Measurements from ENCODE around the gene RNASEL. TPM values are rescaled to one million over a fixed set of nuclear protein-coding genes. Genes with fewer than 3 reads are reported as not detected.
A peak's percentile ranks its signal among the peaks of the same experiment; 100 is the strongest.

The RNASEL gene
- total and polyA plus RNA-seq, 2 of the 13 experiments (the other 11 are each of a cell fraction or from before 2014, with no cell fraction given) = 0.05 to 0.20 TPM

DNA sequence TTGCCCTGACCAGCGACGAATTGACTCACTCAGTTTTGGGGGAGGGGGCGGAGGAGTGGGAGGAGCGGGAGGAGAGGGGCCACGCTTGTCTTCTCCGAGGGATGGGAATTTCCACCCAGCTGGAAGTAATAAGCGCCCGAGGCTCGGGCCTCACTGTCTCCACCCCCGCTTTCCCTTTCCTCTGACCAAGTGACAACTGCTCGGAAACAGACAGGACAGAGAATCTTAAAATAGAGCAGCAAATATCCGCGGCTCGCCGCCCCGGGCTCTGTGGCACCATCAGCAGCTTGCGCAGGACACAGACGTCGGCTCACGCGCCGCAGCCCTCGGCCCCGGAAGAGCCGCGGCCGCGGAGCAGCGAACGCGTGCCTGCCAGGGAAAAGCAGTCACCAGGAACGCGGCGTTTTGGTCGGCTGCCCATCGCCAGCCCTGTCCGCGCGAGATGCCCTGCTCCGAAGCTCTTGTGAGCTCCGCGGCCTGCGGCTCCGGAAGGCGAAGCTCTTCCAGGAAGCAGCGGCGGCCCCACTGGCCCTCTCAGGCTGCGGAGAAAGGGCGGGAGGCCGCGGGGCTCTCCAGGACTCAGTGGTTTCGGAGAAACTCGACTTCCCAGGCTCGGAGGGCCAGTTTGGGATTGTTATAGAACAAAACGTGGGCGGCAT is 25.9 kb upstream of the RNASEL start:
- DNase-seq (ENCODE audit: low spot score) (no peak), ATAC-seq (peak; percentile 81), FAIRE-seq (no peak)
- intact Hi-C loops (cut with micrococcal nuclease; ENCODE audit: unreplicated experiment) (no loop called here), in situ Hi-C loops (cut with HindIII; ENCODE audit: extremely low pct_ligation_motif_present, low pct_unique_long_range_greater_than_20kb) (no loop called here)
- POLR2A ChIA-PET = no interaction called here
- 4% methylated on average over 11 of the region's 56 CpGs for WGBS (ENCODE audit: low lambda C conversion rate)
- Histone ChIP-seq H3K4me2 (ENCODE audit: low read depth, low read length) (peak overlapping the region; percentile 62), H3K27me3 (ENCODE audit: control insufficient read depth in 1 of 2, insufficient read depth in 2 of 2, low read length in 2 of 2) (peaks cover 5 to 56% of the 10 kb centered on the region in 2 experiments), H3K9ac (ENCODE audit: insufficient read depth, low read depth, low read length) (no peak overlapping the region), H4K20me1 (ENCODE audit: insufficient read depth, low read length) (no peaks in the 10 kb centered on the region), H3K79me2 (ENCODE audit: insufficient read depth, low read length) (no peaks in the 10 kb centered on the region), H3K9me3 (ENCODE audit: low read length) (no peaks in the 10 kb centered on the region), H3K27ac (ENCODE audit: extremely low read length, insufficient read depth, low read length) (no peak overlapping the region), H3K4me3 (replicated peaks in 1 of 3; ENCODE audit: insufficient read depth in 1 of 3, low read depth in 2 of 3, low read length in 3 of 3) (peak overlapping the region; percentile 0 to 66 (median 19); a peak in 4 of 6 replicates), H3K36me3 (replicated peaks in 1 of 2; ENCODE audit: control insufficient read depth in 1 of 2, insufficient read depth in 2 of 2, low read length in 2 of 2) (no peaks in the 10 kb centered on the region), H2AFZ (ENCODE audit: low read length) (no peak overlapping the region), H3K4me1 (ENCODE audit: insufficient read depth, low read length) (0 out of 2 replicates have a peak, but pooled peaks cover 7% of the 10 kb centered on the region)
- BruUV-seq (replicated peaks) = no TSS peak
- CTCF ChIA-PET (ENCODE audit: low intra/inter-chr PET ratio, low total read pairs) = no interaction called here
- TF ChIP-seq, protein P1, sequence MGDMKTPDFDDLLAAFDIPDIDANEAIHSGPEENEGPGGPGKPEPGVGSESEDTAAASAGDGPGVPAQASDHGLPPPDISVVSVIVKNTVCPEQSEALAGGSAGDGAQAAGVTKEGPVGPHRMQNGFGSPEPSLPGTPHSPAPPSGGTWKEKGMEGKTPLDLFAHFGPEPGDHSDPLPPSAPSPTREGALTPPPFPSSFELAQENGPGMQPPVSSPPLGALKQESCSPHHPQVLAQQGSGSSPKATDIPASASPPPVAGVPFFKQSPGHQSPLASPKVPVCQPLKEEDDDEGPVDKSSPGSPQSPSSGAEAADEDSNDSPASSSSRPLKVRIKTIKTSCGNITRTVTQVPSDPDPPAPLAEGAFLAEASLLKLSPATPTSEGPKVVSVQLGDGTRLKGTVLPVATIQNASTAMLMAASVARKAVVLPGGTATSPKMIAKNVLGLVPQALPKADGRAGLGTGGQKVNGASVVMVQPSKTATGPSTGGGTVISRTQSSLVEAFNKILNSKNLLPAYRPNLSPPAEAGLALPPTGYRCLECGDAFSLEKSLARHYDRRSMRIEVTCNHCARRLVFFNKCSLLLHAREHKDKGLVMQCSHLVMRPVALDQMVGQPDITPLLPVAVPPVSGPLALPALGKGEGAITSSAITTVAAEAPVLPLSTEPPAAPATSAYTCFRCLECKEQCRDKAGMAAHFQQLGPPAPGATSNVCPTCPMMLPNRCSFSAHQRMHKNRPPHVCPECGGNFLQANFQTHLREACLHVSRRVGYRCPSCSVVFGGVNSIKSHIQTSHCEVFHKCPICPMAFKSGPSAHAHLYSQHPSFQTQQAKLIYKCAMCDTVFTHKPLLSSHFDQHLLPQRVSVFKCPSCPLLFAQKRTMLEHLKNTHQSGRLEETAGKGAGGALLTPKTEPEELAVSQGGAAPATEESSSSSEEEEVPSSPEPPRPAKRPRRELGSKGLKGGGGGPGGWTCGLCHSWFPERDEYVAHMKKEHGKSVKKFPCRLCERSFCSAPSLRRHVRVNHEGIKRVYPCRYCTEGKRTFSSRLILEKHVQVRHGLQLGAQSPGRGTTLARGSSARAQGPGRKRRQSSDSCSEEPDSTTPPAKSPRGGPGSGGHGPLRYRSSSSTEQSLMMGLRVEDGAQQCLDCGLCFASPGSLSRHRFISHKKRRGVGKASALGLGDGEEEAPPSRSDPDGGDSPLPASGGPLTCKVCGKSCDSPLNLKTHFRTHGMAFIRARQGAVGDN (CRISPR knock-in tag; IDR thresholded peaks at IDR 0.05) = peak; percentile 66
- no peak for TF ChIP-seq ZNF24 (IDR thresholded peaks at IDR 0.05)
- TF ChIP-seq HNRNPLL (IDR thresholded peaks at IDR 0.05; ENCODE audit: low read depth, low read length, poor library complexity, severe bottlenecking) = peak; percentile 79
- TF ChIP-seq, protein P2, sequence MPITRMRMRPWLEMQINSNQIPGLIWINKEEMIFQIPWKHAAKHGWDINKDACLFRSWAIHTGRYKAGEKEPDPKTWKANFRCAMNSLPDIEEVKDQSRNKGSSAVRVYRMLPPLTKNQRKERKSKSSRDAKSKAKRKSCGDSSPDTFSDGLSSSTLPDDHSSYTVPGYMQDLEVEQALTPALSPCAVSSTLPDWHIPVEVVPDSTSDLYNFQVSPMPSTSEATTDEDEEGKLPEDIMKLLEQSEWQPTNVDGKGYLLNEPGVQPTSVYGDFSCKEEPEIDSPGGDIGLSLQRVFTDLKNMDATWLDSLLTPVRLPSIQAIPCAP (CRISPR knock-in tag; IDR thresholded peaks at IDR 0.05; ENCODE audit: low read depth) = no peak
- TF ChIP-seq, protein P3, sequence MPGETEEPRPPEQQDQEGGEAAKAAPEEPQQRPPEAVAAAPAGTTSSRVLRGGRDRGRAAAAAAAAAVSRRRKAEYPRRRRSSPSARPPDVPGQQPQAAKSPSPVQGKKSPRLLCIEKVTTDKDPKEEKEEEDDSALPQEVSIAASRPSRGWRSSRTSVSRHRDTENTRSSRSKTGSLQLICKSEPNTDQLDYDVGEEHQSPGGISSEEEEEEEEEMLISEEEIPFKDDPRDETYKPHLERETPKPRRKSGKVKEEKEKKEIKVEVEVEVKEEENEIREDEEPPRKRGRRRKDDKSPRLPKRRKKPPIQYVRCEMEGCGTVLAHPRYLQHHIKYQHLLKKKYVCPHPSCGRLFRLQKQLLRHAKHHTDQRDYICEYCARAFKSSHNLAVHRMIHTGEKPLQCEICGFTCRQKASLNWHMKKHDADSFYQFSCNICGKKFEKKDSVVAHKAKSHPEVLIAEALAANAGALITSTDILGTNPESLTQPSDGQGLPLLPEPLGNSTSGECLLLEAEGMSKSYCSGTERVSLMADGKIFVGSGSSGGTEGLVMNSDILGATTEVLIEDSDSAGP (CRISPR knock-in tag; IDR thresholded peaks at IDR 0.05; ENCODE audit: borderline replicate concordance) = peak; percentile 22; the same call in 1 of the 2 replicates
- TF ChIP-seq BHLHE40 (IDR thresholded peaks at IDR 0.05; ENCODE audit: low read length) = 0 out of 2 replicates have a peak, but pooled peaks have one; percentile 25
- TF ChIP-seq, protein P4, sequence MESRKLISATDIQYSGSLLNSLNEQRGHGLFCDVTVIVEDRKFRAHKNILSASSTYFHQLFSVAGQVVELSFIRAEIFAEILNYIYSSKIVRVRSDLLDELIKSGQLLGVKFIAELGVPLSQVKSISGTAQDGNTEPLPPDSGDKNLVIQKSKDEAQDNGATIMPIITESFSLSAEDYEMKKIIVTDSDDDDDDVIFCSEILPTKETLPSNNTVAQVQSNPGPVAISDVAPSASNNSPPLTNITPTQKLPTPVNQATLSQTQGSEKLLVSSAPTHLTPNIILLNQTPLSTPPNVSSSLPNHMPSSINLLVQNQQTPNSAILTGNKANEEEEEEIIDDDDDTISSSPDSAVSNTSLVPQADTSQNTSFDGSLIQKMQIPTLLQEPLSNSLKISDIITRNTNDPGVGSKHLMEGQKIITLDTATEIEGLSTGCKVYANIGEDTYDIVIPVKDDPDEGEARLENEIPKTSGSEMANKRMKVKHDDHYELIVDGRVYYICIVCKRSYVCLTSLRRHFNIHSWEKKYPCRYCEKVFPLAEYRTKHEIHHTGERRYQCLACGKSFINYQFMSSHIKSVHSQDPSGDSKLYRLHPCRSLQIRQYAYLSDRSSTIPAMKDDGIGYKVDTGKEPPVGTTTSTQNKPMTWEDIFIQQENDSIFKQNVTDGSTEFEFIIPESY (CRISPR knock-in tag; IDR thresholded peaks at IDR 0.05) = no peak
- TF ChIP-seq IRF2 (CRISPR knock-in tag; IDR thresholded peaks at IDR 0.05) = no peak
- TF ChIP-seq TOPORS (CRISPR knock-in tag; IDR thresholded peaks at IDR 0.05) = no peak
- TF ChIP-seq TP53 (CRISPR knock-in tag; conservative IDR thresholded peaks at IDR 0.05) = no peak
- TF ChIP-seq JDP2 (CRISPR knock-in tag; IDR thresholded peaks at IDR 0.05; ENCODE audit: borderline replicate concordance) = no peak
- TF ChIP-seq SP1 (IDR thresholded peaks at IDR 0.05) = no peak
- TF ChIP-seq SP1 (CRISPR knock-in tag; IDR thresholded peaks at IDR 0.05) = no peak
- peak; percentile 13; the same call in 1 of the 2 replicates for TF ChIP-seq ZNF768 (CRISPR knock-in tag; IDR thresholded peaks at IDR 0.05)
- 0 out of 2 replicates have a peak, but pooled peaks have one; percentile 26 for TF ChIP-seq ZNF136 (CRISPR knock-in tag; IDR thresholded peaks at IDR 0.05; ENCODE audit: low read depth)
- TF ChIP-seq ZFX (CRISPR knock-in tag; IDR thresholded peaks at IDR 0.05; ENCODE audit: low read depth) = 0 out of 2 replicates have a peak, but pooled peaks have one; percentile 31
